GM12878 (cell line): Measurements from ENCODE around the gene CDKN1B.

Source experiments
- CREB1 ChIP-seq: IDR thresholded peaks from 2 replicates; pipeline ENCODE4 v1.6.1; 2012; ENCODE audit warnings: low read depth, mild to moderate bottlenecking, inconsistent platforms
- MYC ChIP-seq: IDR thresholded peaks from 2 replicates; pipeline ENCODE4 v1.6.1; 2011; ENCODE audit warnings: mild to moderate bottlenecking, low read length, moderate library complexity, inconsistent platforms; ENCODE audit not compliant: insufficient read depth, insufficient replicate concordance, insufficient read length, severe bottlenecking
- ZZZ3 ChIP-seq: IDR thresholded peaks from 2 replicates; pipeline ENCODE4 v1.6.1; 2011; ENCODE audit warnings: low read depth; ENCODE audit not compliant: control insufficient read depth, insufficient read length

GRCh38 chr12:12682284-12682683 is 34.9 kb upstream of the CDKN1B start:
- TF ChIP-seq MYC (no peak), ZZZ3 (no peak), CREB1 (no peak)
